HG03039 (cell line): ENCODE results near the gene DNAJC9.

Experiments used
- ATAC-seq: cut with Tn5 transposase; IDR thresholded peaks from one replicate; pipeline ENCODE4 v1.9.1; 2021; ENCODE audit warnings: mild to moderate bottlenecking, moderate library complexity; ENCODE audit not compliant: unreplicated experiment

The DNAJC9 gene

DNA sequence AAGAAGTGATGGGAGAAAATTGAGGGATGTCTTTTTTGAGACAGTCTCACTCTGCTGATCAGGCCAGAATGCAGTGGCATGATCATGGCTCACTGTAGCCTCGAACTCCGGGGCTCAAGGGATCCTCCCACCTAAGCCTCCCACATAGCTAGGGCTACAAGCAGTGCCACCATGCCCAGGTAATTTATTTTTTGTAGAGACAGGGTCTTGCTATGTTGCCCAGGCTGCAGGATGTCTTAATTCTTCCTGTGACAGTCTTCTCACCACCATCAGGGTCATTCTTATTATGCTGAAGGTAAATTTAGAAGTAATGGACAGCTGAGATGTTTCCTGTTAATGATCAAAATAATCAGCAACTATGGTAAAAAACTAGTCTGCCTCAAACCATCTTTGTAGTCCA lies 7.1 kb downstream of the DNAJC9 start:
- ATAC-seq, result no peak

DNA sequence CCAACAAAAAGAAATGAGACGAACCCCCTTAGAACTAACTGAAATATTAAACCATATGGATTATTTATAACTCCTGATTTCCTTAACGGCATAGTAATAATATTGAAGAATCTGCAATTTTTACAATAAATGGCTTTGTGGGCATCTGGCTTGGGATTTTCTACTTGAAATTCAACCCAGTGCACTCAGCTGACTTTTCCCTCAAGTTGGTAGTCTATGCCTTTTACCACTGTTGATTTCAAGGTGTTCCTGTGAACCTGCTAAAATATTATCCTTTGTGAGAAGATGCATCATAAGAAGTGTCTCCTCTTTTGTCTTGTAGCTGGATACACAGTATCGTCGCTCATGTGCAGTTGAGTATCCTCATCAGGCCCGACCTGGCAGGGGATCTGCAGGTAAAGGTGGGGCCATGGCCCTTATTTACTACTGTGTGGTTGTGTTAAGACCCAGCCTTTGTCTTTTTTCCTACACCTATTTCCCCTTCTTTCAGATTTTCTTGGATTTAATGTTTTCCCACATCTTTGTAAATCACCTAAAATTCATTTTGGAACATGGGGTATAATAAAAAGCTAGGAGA lies 8.0 kb downstream of the DNAJC9 start:
- ATAC-seq, result no peak

DNA sequence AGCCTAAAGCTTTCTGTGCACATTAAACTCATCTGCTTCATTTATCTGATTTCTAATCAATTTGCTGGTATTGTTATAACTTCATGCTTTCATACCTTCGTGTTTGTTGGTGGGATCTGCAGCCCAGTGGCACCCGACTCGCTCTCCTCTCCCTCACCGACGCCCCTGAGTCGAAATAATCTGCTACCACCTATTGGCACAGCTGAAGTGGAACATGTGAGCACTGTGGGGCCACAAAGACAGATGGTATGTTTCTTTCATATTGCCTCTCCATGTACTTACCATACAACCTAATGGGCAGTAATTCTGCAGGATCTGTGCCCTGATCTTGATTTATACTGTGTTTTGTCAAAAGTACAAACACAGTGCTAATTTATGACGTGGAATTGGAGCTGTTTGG lies 12.4 kb downstream of the DNAJC9 start:
- no peak for ATAC-seq

DNA sequence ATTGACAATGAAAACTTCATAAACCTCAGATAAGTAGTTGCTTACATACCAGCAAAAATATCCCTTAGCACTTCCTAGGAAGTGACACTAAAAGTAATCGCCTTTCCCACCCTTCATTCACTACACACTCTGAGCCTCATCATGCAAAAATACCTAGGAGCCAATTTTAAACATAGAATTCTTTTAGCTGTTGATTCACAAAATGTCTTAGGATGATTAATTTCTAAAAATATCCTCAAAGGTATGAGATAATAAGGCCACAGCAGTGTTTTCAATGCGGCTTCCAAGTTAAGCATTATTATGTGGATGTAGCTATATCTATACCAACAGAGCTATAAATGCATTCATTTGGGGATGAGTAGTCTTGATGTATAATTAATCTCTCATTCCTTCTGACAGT lies 13.2 kb downstream of the DNAJC9 start:
- ATAC-seq, result no peak

DNA sequence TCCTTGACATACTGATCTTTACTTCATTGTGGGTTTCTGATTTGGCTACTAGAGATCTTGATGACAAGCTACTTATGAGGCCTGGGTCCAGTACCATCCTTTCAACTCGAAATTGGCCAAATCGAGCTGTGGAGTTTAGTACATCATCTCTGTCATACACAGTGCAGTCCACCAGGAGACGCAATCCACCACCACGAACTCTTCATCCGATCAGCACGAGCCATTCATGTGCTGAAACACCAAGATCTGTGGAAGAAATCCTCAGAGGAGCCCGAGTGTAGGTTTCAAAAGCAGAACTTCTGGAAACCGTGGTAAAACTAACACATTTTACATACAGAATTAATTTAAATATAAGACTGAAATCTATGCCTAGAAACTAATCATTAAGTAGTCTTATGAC lies 14.2 kb downstream of the DNAJC9 start:
- ATAC-seq, result no peak

DNA sequence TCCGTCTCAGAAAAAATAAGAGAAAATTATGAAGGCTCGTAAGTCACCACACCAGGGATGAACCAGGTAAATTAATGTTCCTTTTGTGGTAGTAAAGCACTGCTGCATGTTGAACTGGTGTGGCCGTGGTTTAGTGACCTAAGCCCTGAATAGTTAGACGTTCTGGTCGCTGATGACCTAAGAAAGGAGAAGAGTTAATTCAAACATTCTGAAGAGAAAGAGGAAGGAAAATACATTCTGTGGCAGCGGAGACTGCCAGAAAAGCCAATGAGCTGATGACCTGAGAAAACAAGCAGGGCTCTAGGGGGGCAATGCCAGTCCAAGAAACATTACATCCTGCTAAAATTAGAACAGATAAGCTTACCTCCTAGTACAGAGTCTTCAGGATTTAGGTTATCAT lies 17.5 kb downstream of the DNAJC9 start:
- ATAC-seq, result no peak

DNA sequence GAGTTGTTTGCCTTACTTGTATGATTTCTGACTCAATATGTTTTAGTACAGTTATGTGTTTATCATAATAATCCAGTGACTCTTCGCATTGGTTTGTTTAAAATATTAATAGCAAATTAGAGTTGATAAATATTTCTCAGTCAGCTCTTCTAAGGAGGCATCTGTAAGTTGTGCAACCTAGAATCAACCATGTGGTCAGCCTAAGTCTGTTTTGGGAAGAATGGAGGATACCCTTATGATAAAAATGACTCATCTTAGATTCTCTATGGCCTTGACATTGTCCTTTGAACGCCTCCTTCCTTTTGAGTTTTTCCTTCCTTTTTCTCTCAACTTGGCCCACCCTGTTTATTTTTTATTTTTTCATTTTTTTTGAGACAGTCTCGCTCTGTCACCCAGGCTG lies 18.8 kb downstream of the DNAJC9 start:
- no peak for ATAC-seq

DNA sequence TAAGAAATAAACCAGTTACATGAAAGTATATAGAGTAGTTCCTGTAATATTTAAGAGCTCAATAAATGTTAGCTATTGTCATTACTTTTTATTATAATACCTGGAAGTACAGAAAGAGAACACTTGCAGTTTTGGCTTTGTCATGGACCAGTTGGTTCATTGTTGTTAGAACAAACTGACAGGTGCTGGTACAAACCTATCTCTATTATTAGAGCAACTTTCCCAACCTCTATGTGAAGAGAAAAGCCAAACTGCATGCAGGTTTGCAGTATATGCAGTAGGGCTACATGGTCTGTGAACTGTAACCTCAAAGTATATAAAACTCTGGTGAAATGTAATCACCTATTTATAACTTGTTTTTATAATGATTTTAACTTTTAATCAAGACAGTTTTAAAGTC lies 20.4 kb downstream of the DNAJC9 start:
- no peak for ATAC-seq

DNA sequence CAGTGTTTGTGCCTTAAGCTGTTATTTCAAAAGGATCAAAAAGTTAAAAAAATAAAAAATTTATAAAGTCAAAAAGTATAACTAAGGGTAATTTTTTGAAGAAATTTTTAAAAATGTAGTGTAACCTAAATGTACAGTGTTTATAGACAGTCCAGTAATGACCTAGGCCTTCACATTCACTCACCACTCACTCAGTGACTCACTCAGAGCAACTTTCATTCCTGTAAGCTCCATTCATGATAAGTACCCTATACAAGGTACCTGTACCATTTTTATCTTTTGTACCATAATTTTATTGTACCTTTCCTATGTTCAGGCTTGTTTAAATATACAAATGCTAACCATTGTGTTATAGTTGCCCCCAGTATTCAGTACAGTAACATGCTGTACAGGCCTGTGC lies 21.5 kb downstream of the DNAJC9 start:
- ATAC-seq, result no peak

DNA sequence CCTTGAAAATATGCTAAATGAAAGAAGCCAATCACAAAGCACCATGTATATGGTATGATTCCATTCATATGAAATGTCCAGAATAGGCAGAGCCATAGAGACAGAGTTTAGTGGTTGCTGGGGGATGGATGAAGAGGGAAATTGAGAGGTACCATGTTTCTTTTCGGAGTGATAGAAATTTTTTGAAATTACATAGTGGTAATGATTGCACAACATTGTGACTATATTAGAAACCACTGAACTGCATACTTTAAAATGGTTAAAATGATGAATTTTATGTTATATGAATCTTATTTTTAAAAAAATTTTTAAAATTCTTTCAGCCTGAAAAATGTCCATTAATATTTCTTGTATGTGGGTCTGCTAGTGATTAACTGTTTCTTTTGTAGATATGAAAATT lies 26.1 kb downstream of the DNAJC9 start:
- no peak for ATAC-seq

DNA sequence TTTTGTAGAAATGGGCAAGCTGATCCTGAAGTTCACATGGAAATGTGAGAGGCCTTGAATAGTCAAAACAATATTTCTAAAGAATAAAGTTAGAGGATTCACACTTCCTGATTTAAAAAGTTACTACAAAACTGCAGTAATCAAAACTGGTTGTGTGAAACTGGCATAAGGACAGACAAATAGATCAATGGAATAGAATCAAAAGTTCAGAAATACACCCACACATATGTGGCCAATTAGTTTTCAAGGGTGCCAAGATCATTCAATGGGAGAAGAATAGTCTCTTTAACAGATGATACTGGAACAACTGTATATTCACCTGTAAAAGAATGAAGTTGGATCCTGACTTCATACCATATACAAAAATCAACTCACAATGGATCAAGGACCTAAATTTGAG lies 27.7 kb downstream of the DNAJC9 start:
- ATAC-seq, result no peak

DNA sequence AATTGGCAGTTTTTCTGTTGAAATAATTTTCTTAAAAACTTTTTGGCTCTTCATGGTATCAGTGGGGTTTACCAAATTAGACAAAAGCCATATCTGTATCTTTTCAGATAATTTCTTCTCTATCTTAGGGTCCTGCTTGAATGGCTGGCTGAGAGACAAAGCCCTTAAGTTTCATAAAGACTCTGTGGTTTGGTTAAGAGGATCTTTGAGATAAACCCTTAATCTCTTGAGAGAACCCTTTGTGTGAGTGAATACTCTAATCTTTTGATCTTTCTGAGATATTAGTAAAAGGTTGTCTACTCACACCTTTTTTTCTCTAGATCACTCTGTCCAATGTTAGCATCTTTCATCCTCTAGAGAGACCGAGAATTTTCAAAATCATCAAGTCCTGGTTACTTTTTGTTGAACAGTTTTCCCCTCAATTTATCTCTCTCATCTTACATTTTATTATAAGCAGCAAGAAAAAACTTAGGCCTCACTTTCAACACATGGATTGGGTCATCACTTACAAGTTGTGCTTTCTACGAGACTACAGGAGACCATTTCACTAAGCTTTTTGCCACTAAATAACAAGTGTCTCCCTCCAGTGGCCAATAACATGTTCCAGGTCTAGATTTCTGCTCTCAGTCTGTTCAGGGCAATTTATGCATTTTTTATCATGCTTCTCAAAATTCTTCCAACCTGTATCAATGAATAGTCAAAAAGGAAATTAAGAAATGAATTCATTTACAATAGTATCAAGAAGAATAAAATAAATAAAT lies 28.4 kb downstream of the DNAJC9 start:
- ATAC-seq, result no peak

DNA sequence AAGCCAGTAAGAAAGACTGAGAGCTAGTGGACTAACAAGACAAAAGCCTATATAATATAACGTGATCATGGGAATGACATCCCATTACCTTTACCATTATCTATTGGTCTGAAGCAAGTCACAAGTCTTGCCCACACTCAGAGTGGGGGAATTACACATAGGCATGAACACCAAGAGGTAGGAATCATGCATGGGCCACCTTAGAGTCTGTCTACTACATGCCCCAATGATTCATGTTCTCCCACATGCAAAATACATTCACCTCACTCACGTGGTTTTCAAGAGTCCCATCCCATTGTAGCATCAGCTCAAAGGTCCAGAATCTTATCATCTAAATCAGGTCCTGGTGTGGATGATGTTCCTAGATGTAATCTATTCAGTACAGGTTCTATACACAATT lies 29.4 kb downstream of the DNAJC9 start:
- no peak for ATAC-seq

DNA sequence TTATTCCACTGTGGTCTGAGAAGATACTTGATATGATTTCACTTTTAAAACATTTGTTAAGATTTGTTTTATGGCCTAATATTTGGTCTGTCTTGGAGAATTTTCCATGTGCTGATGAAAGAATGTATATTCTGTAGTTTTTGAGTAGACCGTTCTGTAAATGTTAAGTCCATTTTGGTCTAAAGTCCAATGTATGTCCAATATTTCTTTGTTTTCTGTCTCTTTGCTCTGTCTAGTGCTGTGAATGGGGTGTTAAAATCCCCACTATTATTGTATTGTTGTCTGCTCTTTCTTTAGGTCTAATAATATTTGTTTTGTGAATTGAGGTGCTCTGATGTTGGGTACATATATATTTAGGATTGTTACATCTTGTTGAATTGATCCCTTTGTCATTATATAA lies 31.3 kb downstream of the DNAJC9 start:
- no peak for ATAC-seq

DNA sequence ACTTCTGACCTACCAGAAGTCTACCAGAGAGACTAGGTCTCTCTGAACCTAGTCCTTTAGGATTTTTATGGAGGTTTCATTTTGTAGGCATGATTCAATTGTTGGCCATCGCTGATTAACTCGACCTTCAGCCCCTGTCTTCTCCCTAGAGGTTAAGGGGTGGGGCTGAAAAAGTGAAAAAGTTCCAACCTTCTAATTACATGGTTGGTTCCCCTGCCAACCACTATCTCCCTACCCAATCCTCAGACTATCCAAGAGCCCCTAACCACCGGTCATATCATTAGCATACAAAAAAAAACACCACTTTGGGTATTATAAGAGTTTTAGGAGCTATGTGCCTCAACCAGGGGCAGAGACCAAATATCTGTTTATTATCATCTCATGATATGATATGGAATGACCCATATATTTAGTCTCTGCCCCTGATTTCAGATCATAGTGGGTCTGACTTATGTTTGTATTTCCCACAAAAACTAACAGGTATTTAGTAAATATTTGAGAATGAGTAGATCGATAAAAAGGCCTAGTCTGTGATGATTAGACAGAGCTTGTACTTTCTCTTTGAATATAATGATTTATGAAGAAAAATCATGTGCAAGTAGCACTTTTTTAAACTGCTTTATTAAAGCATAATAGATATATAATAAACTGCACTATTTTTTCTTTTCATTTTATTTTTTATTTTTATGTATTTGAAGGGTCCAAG lies 35.8 kb downstream of the DNAJC9 start:
- no peak for ATAC-seq

DNA sequence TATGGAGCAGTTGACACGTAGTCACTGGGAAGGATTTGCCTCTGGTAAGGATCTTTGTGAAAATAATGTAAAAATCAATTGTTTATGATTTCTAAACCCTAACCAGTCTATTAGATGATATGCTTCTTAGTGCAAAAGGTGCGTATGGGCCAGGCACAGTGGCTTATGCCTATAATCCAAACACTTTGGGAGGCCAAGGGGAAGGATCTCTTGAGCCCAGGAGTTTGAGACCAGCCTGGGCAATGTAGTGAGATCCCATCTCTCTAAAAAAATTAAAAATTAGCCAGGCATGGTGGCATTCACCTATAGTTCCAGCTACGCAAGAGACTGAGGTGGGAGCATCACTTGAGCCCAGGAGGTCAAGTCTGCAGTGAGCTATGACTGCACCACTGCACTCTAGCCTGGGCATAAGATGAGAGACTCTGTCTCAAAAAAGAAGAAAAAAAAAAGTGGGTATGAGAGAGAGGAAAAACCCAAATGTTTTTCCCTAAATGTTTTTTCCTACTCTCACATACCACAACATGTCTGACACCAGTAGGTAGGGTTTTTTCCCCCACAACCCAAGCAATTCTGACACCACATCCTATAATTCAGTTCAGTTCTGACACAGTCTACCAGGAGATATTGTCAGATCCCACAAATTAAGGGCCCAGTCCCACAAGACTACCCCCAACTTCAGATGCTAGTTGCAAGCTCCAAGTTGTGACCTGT lies 36.5 kb downstream of the DNAJC9 start:
- no peak for ATAC-seq

DNA sequence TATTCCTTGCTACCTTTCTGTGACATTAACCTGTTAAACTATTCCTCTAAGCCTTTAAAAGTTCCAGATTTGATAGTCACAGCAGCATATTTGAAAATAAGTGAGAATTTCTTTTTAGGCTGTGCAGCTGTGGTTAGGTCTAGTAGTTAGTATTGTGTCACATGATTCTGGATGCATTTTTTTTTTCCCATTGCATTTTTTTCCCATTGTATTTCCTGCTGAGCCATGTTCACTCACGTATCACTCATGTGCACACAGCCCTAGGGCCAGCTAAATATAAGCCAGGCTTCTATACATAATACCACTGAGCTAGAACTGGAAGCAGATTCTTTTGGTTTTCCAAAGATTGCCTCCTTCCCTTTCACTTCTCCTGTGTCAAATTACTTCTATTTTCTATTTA lies 37.4 kb downstream of the DNAJC9 start:
- ATAC-seq, result no peak

DNA sequence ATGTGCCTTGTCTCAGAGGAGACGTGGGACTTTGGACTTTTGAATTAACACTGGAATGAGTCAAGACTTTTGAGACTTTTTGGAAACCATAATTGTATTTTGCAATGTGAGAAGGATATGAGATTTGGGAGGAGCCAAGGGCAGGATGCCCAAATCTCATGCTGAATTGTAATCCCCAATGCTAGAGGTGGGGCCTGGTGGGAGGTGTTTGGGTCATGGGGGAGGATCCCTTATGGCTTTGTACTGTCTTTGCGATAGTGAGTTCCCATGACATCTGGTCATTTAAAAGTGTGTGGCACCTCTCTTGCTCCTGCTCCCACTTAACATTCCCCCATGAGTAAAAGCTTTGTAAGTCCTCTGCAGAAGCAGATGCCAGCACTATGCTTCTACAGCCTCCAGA lies 39.2 kb downstream of the DNAJC9 start:
- ATAC-seq, result no peak

DNA sequence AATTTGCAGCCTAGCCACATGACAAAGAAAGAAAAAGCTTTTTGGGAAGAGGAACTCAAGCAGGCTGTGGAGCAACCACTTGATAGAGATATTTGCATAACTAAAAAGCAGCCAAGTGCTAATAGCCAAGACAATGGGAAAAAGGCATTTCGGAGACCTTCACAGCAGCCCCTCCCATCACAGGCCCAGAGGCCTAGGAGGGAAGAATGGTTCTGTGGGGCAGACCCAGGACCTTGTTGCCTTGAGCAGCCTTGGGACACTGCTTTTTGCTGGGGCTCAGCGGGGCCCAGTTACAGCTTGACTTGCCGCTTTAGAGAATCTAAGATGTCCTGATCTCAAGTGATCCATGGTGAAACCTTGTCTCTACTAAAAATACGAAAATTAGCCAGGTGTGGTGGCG lies 40.7 kb downstream of the DNAJC9 start:
- ATAC-seq, result no peak

DNA sequence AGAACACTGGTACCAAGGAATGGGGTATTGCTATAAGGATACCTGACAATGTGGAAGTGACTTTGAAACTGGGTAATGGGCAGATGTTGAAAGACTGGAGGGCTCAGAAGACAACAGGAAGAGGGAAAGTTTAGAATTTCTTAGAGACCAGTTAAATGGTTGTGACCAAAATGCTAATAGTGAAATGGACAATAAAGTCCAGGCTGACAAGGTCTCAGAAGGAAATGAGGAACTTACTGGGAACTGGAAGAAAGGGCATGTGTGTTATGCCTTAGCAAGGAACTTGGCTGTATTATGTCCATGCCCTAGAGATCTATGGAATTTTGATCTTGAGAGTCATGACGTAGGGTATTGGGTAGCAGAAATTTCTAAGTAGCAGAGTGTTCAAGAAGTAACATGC lies 41.2 kb downstream of the DNAJC9 start:
- no peak for ATAC-seq

DNA sequence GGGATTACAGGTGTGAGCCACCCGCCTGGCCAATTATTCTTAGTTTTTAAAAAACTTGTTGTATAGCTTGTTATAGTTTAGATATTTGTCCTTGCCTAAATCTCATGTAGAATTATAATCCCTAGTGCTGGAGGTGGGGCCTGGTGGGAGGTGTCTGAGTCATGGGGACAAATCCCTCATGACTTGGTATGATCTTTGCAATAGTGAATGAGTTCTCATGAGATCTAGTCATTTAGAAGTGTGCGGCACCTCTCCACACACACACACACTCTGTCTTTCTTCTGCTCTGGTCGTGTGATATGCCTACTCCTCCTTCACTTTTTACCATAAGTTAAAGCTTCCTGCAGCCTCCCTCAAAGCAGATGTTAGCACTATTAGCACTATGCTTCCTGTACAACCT lies 42.0 kb downstream of the DNAJC9 start:
- no peak for ATAC-seq
